GM18499 (cell line): Measurements from ENCODE around the gene EPB41L3.

ENCODE experiments used
- ATAC-seq: cut with Tn5 transposase; IDR thresholded peaks from one replicate; pipeline ENCODE4 v1.9.1; 2021; ENCODE audit warnings: moderate number of reproducible peaks; ENCODE audit not compliant: insufficient read depth, unreplicated experiment

The EPB41L3 gene

DNA sequence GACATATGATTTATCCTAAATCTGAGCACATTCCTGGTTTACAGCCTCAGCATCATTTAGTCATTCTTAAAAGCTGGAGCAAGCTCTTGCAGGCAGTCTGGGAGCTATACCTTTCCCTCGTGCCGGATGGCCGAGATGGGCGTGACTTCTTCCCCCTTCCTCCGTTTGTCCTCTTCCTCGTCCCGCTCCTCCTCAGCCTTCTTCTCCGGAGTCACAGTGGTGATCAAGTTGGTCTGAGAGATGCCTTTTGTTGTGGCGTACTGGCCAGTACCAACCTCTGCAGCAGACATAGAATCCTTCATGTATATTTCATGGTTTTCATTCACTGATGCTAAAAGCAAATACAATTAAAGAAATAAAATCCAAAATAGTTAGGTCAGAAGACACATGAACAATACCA lies 124.2 kb downstream of the EPB41L3 start:
- no peak for ATAC-seq

DNA sequence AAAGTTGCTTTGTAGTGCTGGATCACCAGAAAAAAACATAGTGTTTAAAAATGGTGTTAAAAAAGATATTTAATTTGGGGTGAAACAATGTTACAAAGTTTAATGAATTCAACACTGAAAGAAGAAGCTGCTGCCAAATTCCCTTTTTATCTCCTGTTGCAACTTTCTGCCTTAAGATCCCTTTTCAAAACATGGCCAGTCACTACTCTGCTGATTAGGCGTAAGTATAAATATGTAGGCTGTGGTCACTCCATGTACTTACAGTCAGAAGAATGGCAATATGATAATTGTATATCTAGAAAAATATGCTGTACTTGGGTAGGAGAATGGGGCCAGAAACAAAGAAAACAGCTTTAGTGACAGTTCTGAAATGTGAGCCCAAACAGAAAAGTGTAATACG lies 124.8 kb downstream of the EPB41L3 start:
- ATAC-seq = no peak

DNA sequence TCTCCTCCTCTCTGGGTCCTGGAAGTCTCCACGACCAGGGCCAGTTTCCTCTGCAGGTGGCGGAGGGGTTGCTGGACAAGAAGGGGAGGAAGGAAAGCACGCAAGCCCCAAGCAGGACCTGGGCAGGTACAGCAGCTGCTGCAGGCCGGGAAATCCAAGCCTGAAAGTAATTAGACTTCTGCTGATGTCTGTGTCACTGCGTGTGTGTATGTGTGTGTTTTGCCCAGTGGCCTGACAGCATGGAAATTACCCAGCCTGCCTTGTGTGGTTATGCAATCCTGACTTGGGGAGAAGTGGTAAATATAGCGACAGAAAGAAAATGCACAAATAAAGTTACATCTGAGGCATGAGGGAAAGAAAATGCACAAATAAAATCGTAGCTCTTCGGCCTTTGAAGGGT lies 126.5 kb downstream of the EPB41L3 start:
- ATAC-seq = no peak

DNA sequence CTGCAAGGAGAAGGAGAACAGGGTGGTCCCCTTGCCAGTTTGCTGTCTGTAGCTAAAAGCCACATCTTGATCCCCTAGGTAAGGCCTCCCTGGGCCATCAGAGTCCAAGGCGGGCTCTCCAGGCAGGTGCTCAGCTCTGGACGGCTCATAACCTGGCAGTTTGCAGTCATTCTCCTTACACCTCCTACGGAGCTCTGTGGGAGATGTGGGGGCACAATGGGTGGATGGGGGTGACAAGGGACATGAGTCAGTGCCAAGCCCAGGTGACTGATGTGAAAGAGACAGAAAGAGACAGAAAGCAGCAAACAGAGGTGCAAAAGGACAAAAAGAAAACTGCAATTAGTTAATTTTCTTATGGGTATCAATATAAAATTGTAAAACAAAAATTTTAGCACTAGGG lies 127.7 kb downstream of the EPB41L3 start:
- ATAC-seq = no peak

DNA sequence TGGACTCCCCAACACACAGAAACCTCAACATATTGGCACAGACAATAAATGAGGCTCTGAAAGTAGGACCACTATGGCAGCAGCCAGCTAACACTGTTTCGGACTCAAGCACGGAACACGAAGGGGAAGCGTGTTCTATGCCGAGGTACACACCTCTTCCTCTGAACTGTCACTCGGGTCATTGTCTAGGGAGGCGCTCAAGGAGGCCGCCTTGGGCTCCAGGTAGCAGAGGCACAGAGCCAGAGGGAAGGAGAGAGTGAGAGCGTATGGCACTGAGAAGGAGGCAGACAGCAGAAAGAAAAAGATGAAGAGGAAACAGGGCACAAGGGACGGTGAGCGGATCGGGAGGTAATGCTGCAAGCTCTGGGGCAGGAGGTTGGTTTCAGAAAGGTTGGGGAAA lies 128.1 kb downstream of the EPB41L3 start:
- ATAC-seq = no peak

DNA sequence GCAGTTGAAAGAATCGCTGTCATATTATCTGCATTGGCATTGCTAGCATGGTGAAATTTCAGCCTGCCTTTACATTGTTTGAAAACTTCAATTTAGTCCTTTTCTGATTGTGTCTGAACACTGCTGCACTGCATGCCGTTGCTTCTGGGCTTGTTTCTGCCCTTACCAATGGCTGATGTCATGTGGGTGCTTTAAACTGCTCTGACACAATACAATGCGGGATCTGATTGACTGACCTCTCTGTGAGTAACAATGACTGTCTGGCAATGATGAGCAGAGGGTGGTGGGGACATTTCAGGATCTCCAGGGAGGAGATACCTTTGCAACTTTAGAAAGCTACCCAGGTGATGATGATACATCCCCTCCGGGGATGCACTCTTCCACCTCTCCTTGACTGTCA lies 128.8 kb downstream of the EPB41L3 start:
- no peak for ATAC-seq

DNA sequence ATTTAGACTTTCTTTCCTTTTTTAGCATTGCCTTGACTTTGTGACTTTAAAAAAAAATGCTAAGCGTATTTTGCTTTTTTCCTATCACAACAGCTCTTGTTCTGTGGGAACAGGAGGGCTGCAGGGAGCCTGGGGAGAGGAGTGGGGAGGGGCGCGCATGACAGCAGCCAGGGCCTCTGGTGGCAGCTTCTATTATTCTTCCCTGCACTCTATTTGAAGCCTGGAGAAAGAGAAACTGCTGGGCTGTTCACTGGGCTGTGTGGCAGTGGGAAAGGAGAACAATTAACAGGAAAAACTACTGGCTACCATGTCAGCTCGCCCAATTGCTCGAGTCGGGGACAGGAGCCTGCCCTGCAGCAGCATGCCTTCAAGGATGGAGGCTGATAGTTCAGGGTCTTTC lies 129.3 kb downstream of the EPB41L3 start:
- no peak for ATAC-seq

DNA sequence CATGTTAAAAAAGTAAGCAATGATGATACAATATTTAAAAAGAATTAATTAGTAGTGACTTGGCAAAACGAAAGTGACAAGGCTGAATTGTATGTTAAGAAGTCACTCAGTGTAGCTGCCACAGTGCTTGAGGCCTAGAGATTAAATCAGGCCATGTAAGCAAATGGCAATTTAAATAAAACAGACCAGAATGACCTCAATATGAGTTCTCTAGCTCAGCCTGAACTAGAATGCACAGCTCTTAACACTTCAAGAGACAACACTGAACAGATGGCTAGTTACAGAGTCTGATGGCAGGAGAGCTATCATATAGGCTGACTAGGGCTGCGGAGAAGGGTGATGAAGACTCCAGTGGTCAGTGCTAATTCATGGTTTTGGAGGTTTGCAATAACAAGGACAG lies 130.3 kb downstream of the EPB41L3 start:
- no peak for ATAC-seq

DNA sequence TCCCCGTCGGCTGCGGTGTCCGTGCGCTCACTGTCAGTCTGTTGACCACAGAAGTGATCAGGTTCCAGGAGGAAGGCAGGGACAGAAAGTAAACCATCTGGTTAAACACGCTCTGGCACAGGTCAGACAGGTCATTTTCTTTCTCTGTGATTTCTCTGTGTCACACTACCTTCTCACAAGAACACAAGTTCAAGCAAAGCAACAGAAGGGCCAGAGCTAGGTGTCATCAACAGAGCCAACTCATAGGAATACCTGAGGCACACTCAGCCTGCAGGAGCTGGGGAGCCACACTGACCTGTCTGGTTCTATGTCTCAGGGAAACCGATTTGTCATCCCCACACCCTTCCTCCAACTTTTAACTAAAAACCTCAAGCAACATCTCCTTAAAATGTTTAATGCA lies 133.2 kb downstream of the EPB41L3 start:
- no peak for ATAC-seq

DNA sequence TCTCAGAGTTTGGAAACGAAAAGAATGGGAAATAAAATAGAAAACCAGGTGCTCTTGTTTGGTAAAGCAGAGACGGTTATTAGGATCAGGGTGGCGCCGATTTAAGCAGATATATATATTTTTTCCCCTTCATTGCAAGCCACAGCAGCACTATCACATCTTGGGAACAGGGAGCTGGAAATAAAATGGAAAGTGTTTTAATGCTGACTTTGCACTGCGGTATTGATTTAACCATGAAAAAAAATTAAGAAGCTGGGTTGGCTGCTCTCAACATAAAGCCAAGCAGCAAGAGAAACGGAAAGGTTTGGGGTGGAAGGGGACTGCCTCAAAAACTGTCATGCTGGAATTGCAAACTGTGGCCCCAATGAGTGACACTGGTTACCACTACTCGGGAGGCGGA lies 145.5 kb downstream of the EPB41L3 start:
- no peak for ATAC-seq

DNA sequence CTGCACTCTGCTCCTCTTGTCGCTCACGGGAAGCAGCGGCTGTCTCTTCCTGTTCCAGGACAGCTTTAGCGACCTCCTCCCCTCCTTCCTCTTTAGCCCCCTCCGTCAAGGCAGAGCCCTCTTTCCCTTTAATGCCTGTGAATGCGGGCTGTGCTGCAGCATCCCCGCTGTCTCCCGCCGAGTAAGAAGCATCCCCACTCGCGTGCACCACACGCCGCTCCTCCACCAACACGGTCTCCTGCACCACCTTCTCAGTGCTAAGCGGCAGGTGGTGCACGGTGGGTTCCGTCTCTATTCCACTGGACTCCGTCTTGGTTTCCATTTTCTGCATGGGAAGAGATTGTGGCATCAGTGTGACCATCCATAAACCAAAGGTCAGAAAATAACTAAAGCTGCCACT lies 146.7 kb downstream of the EPB41L3 start:
- ATAC-seq = no peak

DNA sequence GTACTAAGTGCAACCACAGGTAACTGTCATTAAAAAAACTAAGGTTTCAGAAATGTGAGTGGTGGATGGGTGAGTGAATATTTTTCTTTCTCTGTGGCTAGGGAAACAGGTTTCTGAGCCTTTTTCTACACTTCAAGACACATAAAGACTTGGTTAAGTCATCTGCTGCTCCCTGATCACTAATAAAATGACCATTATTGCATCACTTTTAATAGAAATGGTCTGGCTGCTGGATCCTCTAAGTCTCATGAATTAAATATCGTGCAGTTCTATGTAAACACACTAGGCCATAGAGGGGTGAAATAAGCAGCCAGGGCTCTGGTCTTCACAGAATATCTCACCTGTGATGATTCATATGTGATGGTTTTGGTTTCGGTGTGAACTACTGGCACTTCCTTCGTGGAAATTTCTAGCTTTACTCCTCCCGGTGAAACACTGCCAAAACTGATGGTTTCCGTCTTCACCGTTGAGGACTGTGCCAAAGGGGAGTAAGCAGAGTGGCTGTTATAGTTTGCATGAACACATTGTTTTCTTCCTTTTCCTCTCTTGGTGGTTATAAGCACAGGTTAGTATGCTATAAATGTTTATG lies 147.8 kb downstream of the EPB41L3 start:
- no peak for ATAC-seq

DNA sequence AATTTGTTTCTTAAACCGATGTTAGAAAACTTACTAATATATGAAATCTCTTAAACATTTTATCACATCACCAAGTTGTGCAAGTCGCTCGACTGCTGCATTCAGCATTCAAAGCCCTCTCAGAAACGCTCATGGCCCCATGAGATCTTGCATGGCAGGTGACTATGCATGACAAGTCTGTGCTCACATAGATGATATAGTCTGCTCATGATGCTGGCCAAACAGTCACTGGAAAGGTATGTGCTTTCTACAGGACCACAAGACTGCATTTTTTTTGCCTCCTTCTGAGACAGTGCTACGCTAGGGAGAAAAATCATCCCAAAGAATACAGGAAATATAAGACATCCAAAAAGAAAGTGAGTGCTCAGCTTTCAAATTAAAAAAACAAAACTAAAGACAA lies 150.0 kb downstream of the EPB41L3 start:
- no peak for ATAC-seq

DNA sequence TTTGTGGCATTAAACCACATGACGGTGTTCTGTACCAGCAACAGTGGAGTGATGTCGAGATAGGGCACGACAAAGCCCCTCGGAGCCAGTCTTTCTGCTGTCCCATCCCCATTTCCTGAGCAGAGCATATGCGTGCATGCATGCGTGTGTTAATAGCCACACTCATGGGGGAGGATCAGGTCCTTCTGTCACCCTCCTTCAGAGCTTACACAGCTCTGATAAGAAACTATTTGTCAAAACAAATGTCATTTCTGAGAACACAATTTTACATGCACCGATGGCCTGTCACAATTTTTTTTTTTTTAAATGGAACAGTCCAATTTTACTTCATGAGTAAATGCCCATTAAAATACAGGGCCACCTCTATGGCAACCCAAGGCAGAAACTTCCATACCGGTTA lies 152.4 kb downstream of the EPB41L3 start:
- ATAC-seq = no peak

DNA sequence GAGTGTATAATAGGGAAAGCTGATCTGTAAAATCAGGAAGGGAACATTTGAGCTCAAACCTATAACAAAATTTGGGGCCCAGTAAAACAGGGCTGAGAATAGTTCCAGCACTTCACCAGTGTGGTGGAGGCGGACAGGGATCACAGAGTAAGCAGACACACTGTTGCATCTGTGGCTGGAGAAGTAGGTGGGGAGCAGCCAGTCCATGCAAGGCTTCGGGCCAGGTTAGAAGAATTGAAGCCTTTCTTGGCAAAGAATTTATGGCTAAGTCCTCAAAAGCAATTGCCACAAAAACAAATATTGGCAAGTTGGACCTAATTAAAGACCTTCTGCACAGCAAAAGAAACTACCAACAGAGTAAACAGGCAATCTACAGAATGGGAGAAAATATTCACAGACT lies 154.4 kb downstream of the EPB41L3 start:
- no peak for ATAC-seq

DNA sequence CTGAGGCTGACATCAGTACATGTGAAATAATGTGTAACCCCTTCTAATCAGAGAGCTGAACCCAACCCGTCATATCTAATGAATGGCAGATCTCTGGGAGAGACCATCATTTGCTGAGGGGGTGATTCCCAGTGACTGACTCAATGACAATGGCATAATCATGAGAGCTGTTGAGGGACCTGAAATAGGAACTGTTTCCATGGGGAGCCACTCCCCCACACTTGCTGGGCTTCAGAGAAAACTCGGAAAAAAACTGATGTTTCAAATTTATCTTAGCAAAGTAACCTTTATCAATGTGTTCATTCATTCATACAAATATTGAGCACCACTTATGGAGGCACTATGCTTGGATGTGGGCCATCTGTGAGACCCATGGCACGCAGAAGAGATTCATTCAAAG lies 154.9 kb downstream of the EPB41L3 start:
- ATAC-seq = no peak

DNA sequence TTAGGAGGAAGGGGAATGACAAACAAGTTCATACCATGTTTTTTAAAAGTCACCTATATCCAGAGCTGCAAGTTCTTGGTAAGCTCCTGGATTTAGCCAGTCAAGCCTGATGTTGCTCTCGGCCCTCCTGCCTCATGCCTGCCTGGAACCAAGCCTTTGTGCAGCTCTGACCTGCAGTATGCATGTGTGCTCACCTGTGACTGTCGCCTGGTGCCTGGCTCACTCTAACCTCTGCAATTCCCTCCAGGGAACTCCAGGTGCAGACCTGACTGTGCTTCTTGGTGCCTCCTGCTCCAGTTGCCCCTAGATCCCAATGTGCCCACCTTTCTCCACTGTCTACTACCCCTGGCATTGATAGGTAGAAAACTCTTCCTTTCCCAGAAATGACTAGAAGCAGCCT lies 163.2 kb downstream of the EPB41L3 start:
- ATAC-seq = no peak

DNA sequence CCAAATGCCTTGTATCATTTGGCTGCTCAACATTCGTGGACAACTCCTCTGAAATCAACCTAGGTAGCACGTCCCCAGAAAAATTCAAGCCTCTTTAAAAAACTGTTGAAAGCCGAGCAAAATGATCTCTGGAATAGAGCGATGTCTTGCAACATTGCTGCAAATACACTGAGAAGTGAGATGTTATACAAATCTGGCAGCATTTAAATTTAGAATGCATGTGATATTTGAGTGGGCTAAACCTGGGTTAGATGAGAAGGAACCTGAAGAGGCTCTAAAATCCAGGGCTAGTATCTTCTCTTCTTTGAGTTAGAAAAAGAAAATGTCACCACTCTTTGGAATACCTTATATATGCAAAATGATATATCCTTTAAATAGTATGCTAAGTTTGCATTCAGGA lies 166.8 kb downstream of the EPB41L3 start:
- no peak for ATAC-seq

DNA sequence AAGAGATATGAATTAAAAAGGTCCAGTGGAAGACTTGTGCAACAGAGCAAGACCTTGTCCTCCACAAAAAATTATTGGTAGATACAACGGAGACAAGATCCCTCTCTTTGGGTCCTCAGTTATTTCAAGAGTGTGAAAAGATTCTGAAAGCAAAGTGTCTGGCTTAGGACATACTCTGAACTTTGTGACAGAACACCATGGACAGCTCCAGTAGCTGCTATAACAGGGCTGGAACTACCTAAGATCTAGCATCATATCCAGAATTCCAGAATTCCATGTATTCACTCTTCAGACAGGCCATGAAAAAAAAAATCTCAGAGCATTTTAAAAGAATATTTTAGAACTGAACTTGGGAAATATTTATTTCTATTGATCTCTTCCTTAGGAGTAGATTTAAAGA lies 173.5 kb downstream of the EPB41L3 start:
- no peak for ATAC-seq

DNA sequence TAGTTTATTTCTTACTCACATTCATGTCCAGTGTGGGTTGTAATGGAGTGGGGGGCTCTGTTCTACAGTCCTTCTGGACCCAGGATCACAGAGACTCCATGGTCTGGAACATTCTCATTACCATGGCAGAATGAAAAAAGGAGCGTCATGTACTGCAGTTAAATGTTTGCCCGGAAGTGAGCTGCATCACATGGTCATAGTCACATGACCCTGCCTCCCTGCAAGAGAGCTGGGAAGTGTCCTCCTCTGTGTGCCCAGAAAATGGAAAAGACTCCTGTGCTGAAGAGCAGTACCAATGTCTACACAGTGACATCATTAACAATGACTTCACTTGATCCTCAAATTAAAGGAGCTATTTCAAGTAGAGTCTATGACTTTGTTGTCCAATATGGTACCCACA lies 174.3 kb downstream of the EPB41L3 start:
- no peak for ATAC-seq

DNA sequence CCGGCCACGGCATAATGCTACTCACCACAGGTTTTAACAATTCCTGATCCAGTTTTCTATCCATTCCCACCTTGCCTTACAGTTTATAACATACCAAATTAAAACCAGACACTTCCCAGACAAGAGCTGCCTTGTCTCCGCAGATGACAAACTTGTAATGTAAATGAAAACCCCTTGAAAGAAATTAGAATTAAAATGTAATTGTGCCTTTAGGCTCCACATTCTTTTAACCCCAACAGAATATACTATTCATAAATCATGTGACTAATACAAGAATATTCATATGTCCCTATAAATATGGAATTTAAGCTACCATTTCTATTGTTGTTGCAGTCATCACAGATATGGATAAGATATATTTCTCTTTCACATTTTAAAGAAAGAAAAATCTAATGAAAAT lies 178.4 kb downstream of the EPB41L3 start:
- no peak for ATAC-seq

DNA sequence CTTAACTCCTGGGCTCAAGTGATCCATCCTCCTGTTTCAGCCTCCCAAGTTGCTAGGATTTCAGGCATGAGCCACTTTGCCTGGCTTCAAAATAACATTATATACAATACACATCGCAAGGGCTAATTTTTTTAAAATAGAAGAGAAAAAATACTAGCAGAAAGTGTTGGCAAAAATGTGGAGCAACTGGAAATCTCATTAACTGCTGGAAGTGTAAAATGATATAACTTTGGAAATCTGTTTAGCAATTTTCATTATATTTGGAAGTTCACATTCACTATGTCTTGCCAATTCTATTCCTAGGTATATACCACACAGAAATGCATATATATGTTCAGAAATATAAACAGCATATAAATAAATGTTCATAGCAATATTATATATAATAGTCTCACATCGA lies 193.2 kb downstream of the EPB41L3 start:
- ATAC-seq = no peak
